G401.6 (cell line): ENCODE measurements around the gene NCOA3.
"Not testable (repeated sequence)": the region's sequence is repeated elsewhere in the genome, so short reads cannot be mapped to it uniquely, and the experiment has no call there.

Experiments used
- FAIRE-seq: peaks from 2 replicates; lab custom pipeline; 2012; peaks lifted over from hg19 to GRCh38; lab: Jason Lieb, UNC

The NCOA3 gene

DNA sequence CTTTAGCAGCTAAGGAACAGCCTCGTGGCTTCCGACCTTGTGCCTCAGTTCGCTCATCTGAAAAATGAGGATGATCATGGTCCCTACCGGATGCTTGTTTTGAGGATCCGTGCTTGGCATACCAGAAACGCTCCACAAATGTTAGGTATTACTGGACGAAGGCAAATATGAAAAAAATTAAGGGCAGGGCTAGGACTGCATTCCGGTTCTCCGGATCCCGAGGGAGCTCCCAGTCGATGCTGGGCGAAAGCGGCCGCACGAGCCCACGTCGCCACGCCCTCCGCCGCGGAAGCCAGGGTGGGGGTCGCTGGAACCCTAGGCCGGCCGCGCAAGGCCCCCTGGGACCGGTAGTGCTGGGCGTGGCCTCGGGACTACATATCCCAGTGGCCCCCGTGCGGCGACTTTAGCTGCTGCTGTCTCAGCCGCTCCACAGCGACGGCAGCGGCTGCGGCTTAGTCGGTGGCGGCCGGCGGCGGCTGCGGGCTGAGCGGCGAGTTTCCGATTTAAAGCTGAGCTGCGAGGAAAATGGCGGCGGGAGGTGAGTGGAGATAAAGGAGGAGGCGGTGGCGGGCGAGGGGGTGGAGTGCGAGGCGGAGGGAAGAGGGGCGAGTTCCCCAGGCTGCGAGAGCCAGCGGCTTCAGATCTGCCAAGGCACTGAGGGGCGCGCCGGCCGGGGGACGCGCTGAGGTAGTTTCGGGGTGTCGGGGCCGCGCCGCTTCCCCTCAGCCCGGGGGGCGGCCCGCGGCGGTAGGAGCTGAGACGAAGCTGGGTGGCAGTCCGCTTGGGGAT is at the start of gene NCOA3:
Gene NCOA3 (plus strand): TSS at position 406 of the 789 bp plus-strand sequence. CDS start 120,361 bp downstream, outside the sequence.
- peak; percentile 52 for FAIRE-seq

DNA sequence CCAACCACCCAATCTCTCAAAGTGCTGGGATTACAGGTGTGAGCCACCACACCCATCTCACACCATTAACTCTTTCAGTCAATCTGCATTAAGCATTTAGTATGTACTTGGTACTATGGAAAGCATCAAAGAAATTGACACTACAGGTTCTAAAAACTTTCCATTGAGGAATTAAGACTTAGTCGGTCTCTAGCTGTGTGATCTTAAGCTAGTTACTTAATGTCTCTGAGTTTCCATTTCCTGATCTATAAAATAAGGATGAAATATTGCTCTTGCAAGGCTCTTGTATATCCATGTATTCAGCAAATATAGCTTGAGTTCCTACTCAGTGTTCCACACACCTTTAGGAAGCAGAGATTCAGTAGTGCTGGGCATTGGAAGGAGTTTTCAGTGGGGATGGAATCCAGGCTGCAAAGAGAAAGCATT is 48.9 kb upstream of the NCOA3 start:
- no peak for FAIRE-seq

DNA sequence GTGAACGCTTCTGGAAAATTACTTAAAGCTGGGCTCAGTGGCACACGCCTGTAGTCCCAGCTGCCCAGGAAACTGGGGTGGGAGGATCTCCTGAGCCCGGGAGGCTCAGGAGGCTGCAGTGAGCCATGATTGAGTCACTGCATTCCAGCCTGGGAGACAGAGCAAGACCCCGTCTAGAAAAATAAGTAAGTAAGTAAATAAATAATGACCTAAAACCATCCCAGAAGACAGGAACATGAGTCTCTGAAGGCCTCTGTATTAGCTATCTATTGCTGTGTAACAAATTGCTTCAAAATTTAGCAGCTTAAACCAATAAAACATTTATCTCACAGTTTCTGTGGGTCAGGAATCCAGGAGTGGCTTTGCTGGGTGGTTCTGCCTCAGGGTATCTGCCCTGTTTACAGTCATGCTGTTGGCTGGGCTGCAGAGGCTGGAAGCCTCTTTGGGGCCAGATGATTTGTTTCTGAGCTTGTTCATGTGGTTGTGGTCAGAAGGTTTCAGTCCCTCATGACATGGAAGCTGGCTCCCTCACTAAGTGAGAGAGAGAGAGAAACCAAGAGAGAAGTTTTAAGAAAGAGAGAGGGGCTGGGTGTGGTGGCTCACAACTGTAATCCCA is 48.4 kb upstream of the NCOA3 start:
- FAIRE-seq = no peak

DNA sequence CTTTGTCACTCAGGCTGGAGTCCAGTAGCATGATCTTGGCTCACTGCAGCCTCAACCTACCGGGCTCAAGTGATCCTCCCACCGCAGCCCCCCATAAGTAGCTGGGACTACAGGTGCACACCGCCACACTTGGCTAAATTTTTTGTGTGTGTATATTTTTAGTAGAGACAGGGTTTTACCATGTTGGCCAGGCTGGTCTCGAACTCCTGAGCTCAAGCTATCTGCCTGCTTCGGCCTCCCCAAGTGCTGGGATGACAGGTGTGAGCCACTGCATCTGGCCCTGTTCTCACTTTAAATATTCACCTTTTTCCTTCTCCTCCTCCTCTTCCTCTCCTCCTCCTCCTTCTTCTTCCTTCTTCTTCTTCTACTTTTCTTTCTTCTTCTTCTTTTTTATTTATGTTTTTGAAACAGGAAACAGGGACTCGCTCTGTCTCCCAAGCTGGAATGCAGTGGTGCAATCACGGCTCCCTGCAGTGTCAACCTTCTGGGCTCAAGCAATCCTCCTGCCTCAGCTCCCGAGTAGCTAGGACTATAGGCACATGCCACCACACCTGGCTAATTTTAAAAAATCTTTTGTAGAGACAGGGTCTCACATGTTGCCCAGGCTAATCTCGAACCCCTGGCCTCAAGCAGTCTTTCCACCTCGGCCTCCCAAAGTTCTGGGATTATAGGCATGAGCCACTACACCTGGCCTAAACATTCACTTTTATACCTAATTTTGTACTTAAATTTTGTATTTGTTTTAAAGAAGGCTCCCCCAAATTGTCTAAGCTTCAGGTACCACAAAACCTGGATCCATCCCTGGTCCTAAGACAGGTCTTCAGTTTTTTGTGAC is 47.2 kb upstream of the NCOA3 start:
- no peak for FAIRE-seq

DNA sequence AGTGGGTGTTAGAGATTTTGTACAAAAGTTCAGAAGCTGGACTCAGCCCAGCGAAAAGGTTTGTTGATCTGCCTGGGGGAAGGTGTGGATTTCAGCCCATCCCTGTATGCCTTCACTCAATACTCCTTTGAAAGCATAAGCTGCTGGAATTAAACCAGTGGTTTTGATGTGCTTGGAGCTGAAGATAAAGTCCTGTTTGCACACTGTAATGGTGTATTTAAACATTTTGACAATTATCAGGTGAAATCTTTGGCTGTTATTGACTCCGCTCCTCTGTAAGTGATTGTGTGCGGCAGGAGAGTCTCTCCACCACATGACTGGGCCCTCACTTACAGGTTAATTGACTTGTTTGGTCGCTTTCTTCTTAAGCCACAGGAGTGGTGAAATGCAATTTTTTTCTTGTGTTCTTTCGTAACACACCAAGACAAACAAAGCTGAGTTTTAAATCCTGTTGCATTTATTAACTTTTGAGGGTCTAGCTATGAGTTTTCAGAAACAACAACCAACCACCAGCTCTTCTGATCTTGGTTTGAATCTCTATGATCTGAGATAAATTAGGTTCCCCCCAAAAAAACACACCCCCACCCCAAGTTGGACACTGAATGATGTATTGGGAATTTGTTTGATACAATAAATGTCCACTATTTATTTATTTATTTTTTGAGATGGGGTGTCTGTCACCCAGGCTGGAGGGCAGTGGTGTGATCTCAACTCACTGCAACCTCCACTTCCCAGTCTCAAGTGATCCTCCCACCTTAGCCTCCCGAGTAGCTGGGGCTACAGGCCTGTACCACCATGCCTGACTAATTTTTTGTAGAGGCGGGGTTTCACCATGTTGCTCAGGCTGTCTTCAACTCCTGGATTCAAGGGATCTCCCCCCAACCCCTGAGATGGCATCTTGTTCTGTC is 46.3 kb upstream of the NCOA3 start:
- FAIRE-seq = no peak

DNA sequence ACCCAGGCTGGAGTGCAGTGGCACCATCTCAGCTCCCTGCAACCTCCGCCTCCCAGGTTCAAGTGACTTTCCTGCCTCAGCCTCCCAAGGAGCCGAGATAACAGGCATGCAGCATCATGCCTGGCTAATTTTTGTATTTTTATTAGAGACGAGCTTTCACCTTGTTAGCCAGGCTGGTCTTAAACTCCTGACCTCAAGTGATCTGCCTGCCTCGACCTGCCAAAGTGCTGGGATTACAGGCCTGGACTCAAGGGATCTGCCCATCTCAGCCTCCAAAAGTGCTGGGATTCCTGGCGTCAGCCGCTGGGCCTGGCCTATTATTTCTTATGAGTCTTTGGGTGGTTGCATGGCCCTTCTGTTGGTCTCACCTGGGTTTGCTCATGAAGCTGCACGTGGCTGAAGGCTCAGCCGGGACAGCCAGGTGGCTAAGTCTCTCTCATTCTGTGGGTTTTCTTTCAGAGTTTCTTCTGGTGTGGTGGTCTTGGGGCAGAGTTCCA is 45.6 kb upstream of the NCOA3 start:
- no peak for FAIRE-seq

DNA sequence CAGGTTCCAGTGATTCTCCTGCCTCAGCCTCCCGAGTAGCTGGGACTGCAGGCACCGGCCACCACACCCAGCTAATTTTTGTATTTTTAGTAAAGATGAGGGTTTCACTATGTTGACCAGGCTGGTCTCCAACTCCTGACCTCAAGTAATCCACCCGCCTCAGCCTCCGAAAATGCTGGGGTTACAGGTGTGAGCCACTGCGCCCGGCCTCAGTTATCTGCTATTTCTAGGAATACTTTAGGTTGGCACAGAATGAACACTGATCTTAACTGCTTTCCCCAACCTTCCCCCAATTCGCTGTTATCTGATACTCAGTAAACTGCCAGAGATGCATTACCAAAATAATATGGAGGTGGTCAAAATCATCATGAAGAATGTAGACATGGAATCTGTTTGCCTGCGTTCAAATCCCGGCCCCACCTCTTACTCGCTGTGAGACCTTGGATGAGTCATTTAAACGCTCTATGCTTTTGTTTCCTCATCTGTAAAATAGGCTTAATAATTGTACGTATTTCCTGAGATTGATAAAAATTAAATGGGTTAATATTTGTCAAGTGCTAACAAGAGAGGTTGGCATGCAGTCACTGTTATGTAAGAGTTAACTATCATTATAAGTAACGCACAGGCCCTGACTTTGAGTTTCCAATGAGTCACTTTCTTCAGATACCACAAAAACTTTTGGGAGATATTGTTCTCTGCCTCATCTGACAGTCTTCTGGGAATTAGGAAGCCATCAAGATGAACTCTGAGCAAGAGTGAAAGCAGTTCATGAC is 44.5 kb upstream of the NCOA3 start:
- no peak for FAIRE-seq

DNA sequence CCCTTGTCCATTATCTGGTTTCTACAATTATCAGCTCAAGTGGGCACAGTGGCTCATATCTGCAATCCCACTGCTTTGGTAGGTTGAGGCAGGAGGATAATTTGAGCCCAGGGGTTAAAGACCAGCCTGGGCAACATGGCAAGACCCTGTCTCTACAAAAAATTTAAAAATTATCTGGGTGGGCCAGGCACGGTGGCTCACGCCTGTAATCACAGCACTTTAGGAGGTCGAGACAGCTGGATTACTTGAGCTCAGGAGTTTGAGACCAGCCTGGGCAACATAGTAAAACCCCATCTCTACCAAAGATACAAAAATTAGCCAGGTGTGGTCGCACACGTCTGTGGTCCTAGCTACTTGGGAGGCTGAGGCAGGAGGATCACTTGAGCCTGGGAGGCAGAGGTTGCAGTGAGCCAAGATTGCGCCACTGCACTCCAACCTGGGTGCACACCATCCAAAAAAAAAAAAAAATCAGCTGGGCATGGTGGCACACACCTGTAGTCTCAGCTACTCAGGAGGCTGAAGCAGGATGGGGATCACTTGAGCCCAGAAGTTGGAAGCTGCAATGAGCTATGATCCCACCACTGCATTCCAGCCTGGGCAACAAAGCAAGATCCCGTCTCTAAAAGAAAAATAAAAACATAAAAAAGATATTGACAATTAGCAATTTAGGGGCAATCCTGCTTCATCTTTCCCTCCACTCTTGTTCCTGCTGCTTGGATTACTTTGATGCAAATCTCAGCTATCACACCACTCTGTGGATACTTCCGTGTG is 43.2 kb upstream of the NCOA3 start:
- not testable (repeated sequence) for FAIRE-seq

DNA sequence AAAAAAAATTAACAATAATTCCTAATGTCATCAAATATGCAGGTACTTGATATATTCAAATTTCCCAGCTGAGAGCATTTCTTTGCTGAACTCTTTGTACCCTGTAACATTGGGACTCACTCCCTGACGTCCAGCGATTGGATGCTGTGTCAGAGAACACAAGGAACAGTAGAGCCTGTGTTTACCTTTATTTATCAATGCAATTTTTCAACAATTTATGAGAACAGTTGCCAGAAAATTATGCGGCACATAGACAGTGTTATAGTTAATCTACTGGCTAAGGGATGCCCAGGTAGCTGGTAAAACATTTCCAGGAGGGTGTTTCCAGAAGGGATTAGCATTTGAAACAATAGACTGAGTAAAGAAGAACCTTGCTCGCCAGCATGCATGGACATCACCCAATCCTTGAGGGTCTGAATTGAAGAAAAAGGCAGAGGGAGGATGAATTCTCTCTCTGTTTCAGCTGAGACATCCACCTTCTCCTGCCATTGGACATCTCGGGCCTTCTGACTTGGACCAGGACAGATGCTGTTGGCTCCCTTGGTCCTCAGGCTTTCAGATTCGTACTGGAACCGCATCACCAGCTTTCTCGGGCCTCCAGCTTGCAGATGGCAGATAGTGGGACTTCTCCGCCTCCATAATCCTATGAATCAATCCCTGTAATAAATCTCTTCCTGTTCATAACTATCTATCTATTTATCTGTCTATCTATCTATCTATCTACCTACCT is 42.2 kb upstream of the NCOA3 start:
- no peak for FAIRE-seq

DNA sequence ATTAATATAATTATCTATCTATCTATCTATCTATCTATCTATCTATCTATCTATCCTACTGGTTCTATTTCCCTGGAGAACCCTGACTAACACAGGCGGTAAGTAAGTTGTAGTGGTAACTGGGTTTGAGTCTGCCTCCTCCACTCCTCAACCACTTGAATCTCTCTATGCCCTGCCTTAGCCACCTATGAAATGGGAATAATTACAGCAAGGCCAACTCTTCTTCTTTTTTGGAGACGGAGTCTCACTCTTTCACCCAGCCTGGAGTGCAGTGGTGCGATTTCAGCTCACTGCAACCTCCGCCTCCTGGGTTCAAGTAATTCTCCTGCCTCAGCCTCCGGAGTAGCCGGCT is 41.0 kb upstream of the NCOA3 start:
- FAIRE-seq = not testable (repeated sequence)

DNA sequence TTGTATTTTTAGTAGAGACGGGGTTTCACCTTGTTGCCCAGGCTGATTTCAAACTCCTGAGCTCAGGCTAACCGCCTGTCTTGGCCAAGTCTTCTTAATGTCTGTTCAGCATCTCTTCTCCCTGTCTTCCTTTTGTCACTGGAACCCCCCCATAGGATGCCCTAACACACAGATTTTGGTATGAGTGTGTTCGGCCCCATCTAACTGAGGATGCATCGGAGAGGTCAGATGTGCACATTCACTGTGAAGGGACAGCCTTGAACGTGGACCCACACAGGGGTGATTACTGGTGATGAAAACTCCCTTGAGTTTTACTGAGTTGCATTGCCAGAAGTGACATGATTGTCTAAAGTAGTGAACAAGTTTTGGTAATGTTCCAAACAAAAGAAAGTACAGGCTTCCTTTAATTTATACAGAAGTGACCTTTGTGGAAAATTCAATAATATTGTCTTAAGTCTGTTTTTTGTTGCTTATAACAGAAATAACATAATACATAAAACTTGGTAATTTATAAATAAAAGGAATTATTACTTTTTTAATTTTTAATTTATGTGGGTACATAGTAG is 40.5 kb upstream of the NCOA3 start:
- no peak for FAIRE-seq

DNA sequence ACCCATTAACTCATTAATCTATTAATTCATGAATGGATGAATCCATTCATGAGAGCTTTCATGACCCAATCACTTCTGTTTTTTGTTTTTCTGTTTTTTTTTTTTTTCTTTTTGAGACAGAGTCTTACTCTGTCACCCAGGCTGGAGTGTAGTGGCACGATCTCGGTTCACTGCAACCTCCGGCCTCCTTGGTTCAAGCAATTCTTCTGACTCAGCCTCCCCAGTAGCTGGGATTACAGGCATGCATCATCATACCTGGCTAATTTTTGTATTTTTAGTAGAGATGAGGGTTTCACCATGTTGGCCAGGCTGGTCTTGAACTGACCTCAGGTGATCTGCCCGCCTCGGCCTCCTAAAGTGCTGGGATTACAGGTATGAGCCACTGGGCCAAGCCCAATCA is 39.8 kb upstream of the NCOA3 start:
- FAIRE-seq = not testable (repeated sequence)

DNA sequence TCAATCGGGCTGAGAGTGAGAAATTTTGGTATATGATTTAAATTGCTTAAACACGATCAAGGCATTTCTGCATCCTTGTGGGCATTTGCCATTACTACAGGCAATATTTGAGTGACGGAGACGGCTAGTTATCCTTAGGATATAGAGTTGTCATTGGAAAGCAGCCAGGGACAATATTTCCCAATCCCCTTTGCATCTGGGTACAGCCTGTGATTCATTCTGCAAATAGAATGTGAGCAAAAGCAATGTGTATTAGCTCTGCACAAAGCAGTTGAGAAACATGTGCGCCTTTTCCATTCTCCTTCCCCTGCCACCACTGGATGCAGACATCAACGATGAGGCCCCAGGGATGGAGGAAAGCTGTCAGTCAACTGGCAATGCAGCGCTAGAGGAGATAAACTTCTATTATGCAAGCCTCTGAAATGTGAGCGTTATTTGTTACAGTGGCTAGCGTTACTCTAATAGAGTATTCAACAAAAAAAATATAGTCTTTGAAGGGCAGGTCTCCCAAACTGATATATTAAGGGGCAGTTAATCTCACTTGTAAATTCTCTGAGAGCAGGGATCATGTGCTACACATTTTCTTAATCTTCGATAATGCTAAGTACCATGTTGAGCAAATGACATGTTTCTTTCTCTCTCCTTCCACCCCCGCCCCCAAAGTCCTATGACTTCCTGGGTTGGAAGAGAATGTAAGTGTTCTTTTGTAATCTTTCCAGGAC is 37.1 kb upstream of the NCOA3 start:
- FAIRE-seq = no peak

DNA sequence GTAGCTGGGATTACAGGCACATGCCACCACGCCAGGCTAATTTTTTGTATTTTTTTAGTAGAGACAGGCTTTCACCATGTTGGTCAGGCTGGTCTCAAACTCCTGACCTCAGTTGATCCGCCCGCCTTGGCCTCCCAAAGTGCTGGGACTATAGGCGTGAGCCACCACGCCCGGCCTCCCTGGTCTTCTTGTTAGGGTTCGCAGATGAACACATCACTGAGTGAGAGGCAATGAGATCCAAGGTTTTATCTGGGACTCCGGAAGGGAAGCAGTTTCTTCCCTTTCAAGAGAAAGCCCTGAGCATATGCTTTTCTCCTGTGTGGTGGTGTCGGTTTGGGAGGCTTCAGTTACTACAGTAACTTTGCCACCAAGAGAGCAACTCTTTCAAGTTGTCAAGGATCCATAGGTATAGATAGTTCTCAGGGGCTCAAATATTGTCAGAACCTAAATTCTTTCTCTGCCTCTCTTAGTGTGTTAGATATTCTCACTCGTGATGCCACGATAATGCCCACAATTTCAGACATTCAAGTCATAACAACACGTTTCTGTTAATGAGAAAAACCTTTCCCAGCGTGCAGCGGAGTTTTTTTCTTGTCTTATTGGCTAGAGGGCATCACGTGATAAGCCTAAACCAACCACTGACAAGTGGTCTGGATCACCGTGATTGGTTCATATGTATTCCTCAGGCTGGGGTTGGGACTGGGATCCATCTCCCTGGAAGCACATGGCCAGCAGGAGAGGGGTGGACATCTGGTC is 36.2 kb upstream of the NCOA3 start:
- FAIRE-seq = no peak

DNA sequence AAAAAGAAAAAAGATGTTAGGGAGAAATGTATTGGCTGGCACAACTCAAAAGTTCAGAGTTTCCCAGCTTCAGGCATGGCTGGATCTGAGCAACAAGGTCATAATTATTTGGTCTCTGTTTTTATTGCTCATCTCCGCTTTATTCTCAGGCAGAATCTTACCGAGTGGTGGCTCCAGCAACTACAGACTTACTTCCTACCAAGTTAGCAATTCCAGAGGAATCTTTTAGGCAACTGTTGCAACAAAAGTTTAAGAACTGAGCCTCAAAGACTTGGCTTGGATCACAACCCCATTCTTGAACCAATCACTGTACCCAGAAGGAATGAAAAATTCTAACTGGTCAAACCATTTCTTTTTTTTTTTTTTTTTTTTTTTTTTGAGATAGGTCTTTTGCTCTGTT is 35.5 kb upstream of the NCOA3 start:
- no peak for FAIRE-seq

DNA sequence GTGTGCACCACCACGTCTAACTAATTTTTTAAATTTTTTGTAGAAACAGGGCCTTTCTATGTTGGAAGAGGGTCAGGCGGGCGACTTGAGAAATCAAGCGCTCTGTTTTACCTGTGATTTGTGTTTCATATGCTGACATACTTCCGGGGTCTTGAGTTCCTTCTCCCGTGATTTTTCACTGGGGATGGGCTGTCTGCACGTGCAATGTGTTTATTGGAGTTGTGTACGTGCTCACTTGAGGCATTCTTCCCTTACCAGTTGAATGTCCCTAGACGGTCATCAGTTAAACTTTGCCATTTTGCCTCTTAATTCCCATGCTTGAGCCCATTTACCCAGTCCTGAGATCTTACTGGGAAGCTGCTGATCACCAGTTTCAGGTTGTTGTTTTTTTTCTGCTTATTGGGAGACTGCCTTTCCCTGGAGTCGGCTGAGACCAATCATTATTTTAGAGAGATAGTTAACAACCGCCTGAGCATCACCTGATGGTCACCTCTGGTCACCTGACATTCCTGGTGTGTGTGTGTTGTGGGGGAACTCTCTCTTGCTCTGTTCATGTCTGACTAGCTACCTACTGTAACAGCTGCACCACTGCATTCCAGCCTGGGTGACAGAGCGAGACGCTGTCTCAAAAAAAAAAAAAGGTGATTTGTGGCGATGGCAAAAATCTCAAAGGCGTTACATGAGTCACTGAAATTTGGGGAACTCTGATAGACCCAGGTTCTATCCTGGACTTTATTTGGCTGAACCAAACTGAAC is 34.8 kb upstream of the NCOA3 start:
- FAIRE-seq = no peak
